ENCODE measurements around the gene SEPTIN1. TPM values are rescaled to one million over a fixed set of nuclear protein-coding genes. Genes with fewer than 3 reads are reported as not detected.

Gene SEPTIN1
- total and polyA plus RNA-seq, 2 of the 13 experiments (the other 11 are each of a cell fraction or from before 2014, with no cell fraction given): 0.18 to 0.67 TPM

DNA sequence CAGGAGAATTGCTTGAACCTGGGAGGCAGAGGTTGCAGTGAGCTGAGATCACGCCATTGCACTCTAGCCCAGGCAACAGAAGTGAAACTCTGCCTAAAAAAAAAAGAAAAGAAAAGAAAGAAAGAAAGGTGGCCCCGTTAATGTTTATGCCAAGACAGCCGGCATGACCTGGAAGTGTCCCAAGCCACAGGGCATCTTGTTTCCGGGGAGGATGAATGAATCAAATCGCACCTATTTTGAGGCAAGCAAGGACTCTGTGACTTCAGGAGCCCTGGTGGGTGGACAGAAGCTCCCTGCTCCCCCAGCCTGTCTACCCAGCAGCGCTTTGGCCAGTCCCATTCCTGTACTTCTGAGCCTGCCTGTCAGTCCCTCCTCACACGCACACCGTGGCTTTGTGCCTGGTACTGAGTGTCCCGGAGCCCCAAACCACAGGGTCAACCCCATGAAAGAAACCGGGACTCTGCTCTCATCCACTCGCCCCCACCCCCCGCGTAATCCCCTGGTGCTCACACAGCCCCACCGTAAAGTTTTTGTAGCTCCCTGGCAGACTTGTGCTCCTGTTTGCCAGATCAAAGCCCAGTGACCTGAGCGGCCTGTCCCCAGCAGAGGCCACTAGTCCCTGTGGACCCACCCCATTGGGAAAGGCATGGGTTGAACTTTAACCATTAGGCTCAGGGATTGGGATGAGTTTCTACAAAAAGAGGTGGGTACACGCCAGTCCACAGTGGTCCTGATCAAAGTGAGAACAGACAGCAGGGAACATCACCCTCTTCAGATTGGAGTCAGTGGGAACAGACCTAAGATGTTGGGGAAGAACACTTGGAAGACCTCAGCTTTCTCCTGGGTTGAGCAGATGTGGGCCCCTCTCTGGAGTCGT lies 46.5 kb downstream of the SEPTIN1 start (continued):
- no peak for TF ChIP-seq ZBTB40 (IDR thresholded peaks at IDR 0.05)
- 0 out of 2 replicates have a peak, but pooled peaks have one; percentile 8 for TF ChIP-seq ZBTB40 (CRISPR knock-in tag; IDR thresholded peaks at IDR 0.05)
- no peak for TF ChIP-seq SIX4 (CRISPR knock-in tag; IDR thresholded peaks at IDR 0.05)
- peak; percentile 85 for TF ChIP-seq RXRB (CRISPR knock-in tag; IDR thresholded peaks at IDR 0.05; ENCODE audit: borderline replicate concordance)
- TF ChIP-seq, protein P1, sequence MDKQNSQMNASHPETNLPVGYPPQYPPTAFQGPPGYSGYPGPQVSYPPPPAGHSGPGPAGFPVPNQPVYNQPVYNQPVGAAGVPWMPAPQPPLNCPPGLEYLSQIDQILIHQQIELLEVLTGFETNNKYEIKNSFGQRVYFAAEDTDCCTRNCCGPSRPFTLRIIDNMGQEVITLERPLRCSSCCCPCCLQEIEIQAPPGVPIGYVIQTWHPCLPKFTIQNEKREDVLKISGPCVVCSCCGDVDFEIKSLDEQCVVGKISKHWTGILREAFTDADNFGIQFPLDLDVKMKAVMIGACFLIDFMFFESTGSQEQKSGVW (CRISPR knock-in tag; IDR thresholded peaks at IDR 0.05; ENCODE audit: borderline replicate concordance): no peak
- no peak for TF ChIP-seq HNRNPLL (IDR thresholded peaks at IDR 0.05; ENCODE audit: low read depth, low read length, poor library complexity, severe bottlenecking)
- no peak for TF ChIP-seq GTF3A (CRISPR knock-in tag; conservative IDR thresholded peaks at IDR 0.05)
- peak; percentile 71; the same call in 1 of the 2 replicates for TF ChIP-seq ELF3 (CRISPR knock-in tag; IDR thresholded peaks at IDR 0.05)
- TF ChIP-seq IKZF5 (CRISPR knock-in tag; IDR thresholded peaks at IDR 0.05): peak; percentile 71; the same call in 1 of the 2 replicates
- TF ChIP-seq AGO1 (IDR thresholded peaks at IDR 0.05; ENCODE audit: low read depth, low read length, poor library complexity, severe bottlenecking): no peak
- TF ChIP-seq ZSCAN20 (CRISPR knock-in tag; IDR thresholded peaks at IDR 0.05; ENCODE audit: borderline replicate concordance): peak; percentile 24; the same call in 1 of the 2 replicates
- TF ChIP-seq, protein P2, sequence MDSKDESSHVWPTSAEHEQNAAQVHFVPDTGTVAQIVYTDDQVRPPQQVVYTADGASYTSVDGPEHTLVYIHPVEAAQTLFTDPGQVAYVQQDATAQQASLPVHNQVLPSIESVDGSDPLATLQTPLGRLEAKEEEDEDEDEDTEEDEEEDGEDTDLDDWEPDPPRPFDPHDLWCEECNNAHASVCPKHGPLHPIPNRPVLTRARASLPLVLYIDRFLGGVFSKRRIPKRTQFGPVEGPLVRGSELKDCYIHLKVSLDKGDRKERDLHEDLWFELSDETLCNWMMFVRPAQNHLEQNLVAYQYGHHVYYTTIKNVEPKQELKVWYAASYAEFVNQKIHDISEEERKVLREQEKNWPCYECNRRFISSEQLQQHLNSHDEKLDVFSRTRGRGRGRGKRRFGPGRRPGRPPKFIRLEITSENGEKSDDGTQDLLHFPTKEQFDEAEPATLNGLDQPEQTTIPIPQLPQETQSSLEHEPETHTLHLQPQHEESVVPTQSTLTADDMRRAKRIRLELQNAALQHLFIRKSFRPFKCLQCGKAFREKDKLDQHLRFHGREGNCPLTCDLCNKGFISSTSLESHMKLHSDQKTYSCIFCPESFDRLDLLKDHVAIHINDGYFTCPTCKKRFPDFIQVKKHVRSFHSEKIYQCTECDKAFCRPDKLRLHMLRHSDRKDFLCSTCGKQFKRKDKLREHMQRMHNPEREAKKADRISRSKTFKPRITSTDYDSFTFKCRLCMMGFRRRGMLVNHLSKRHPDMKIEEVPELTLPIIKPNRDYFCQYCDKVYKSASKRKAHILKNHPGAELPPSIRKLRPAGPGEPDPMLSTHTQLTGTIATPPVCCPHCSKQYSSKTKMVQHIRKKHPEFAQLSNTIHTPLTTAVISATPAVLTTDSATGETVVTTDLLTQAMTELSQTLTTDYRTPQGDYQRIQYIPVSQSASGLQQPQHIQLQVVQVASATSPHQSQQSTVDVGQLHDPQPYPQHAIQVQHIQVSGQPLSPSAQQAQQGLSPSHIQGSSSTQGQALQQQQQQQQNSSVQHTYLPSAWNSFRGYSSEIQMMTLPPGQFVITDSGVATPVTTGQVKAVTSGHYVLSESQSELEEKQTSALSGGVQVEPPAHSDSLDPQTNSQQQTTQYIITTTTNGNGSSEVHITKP (CRISPR knock-in tag; IDR thresholded peaks at IDR 0.05; ENCODE audit: low read depth): peak; percentile 70; the same call in 1 of the 2 replicates
